Peyer's patch (tissue), 4 donors: ENCODE results near the gene MAP1LC3A.
A peak's percentile ranks its signal among the peaks of the same experiment; 100 is the strongest.

ENCODE experiments used
- POLR2A ChIP-seq, 2 donors: fragments of 450-650 bp; IDR thresholded peaks; one replicate each; pipeline ENCODE4 v1.5.1; 2017; ENCODE audit warnings: antibody characterized with exemption in 2 of 2, mild to moderate bottlenecking in 2 of 2, moderate library complexity in 2 of 2
- TF ChIP-seq, protein P1 (sequence below), 6 experiments: fragments of 450-650 bp in 4 of 6; fragments of 200-600 bp in 2 of 6; sonication (generic) in 1 of 6; IDR thresholded peaks; one replicate each; pipeline ENCODE4 v1.5.1; 2017 to 2019; ENCODE audit warnings: antibody characterized with exemption in 6 of 6, mild to moderate bottlenecking in 3 of 6, moderate library complexity in 1 of 6

DNA sequence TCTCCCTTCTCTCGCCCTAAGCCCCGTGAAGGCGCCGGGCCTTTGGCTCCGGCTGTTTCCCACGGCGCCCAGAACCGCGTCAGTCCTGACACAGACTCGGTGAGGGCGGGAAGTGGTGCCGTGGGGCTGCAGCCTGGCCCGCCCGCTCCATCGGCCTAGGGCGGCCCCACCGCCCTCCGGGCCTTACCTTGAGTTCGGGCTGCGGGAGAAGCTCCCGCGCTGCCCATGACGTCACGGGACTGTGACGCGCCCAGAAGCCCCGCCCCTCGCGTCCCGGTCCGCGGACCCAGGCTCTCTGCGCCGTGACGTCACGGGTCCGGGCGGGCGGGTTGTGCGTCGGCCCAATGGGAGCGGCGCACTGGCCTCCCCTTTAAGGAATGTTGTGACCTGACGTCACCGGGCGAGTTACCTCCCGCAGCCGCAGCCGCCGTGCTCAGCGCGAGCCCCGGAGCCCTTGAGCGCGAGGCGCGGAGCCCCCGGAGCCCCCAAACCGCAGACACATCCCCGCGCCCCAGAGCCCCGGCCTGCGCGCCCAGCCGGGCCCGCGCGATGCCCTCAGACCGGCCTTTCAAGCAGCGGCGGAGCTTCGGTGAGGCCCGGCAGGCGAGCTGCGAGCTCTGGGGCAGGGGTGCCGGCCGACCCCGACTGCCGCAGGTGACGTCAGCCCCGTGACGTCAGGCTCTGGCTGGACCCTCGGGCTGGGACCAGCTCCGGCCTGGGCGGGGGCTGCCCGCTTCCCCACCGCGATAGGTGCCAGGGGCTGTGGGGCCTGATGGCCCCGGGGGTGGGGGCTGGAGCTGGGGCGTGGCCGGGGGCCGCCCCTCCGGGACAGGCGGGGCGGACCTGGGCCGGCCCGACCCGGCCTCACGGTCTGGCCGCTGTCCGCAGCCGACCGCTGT, at the start of gene MAP1LC3A:
- TF ChIP-seq, protein P1, sequence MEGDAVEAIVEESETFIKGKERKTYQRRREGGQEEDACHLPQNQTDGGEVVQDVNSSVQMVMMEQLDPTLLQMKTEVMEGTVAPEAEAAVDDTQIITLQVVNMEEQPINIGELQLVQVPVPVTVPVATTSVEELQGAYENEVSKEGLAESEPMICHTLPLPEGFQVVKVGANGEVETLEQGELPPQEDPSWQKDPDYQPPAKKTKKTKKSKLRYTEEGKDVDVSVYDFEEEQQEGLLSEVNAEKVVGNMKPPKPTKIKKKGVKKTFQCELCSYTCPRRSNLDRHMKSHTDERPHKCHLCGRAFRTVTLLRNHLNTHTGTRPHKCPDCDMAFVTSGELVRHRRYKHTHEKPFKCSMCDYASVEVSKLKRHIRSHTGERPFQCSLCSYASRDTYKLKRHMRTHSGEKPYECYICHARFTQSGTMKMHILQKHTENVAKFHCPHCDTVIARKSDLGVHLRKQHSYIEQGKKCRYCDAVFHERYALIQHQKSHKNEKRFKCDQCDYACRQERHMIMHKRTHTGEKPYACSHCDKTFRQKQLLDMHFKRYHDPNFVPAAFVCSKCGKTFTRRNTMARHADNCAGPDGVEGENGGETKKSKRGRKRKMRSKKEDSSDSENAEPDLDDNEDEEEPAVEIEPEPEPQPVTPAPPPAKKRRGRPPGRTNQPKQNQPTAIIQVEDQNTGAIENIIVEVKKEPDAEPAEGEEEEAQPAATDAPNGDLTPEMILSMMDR (IDR thresholded peaks at IDR 0.05), result peak in 1 of 6 experiments; percentile 1
- peak in 1 of 2 donors; percentile 40 for TF ChIP-seq POLR2A (IDR thresholded peaks at IDR 0.05)
